ENCODE measurements around the gene NPY2R. TPM values are rescaled to one million over a fixed set of nuclear protein-coding genes. Genes with fewer than 3 reads are reported as not detected.

NPY2R gene
- total RNA-seq, 1 donor from 2014 or later: not detected

GRCh38 chr4:155234206-155234605 lies 25.8 kb downstream of the NPY2R start:
- H3K4me1 Mint-ChIP-seq: no peaks in the 10 kb centered on the region
- H3K4me3 Mint-ChIP-seq: no peak overlapping the region
- H3K27ac Mint-ChIP-seq (ENCODE audit: unreplicated experiment): no peak overlapping the region
- DNase-seq (ENCODE audit: low read depth, low spot score): no peak
- no peaks in the 10 kb centered on the region for H3K9me3 Mint-ChIP-seq
- H3K27me3 Mint-ChIP-seq (ENCODE audit: low read depth): no peaks in the 10 kb centered on the region
- no peak for TF ChIP-seq CTCF (conservative IDR thresholded peaks at IDR 0.05)
- H3K36me3 Mint-ChIP-seq (ENCODE audit: low read depth): no peaks in the 10 kb centered on the region

DNA sequence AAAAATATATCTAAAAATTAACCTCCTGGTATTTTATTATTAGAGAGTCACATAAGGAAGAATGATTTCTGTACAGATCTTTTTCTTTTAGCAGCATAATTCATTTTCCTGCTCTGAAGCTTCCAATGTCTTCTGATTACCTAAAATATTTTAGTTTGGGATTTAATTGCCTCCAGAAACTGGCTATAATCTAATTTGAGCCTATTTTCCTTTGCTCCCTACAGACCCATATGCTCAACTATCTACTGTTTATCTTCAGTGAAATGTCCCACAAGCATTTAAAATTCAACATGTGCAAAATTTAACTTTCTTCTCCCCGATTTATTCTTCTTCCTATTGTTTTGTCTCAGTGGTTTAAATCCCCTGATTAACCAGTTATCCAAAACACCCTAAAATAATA lies 29.1 kb downstream of the NPY2R start:
- peaks cover 5% of the 10 kb centered on the region for H3K9me3 Mint-ChIP-seq
- no peak for TF ChIP-seq CTCF (conservative IDR thresholded peaks at IDR 0.05)
- H3K4me3 Mint-ChIP-seq: no peak overlapping the region
- H3K27me3 Mint-ChIP-seq (ENCODE audit: low read depth): no peaks in the 10 kb centered on the region
- DNase-seq (ENCODE audit: low read depth, low spot score): no peak
- no peaks in the 10 kb centered on the region for H3K4me1 Mint-ChIP-seq
- no peaks in the 10 kb centered on the region for H3K36me3 Mint-ChIP-seq (ENCODE audit: low read depth)
- H3K27ac Mint-ChIP-seq (ENCODE audit: unreplicated experiment): no peak overlapping the region

DNA sequence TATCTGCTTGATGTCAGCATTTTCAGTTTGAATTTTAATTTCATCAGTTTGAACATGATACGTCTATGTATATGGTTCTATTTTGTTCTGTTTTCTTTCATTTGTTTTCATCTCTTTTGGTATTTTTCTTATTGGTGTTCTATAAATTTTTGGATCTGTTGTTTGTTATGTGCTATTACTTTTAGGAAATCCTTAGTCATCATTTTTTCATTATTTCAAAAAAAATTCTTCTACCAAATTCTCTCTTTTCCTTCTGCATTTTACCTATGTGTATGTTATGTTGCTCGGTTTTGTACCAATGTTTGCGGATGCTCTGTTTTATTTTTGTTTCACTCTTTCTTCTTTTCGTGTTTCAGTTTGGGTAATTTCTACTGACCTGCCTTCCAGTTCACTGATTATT lies 32.8 kb downstream of the NPY2R start:
- Mint-ChIP-seq H3K4me1 (no peaks in the 10 kb centered on the region), H3K4me3 (no peak overlapping the region), H3K36me3 (ENCODE audit: low read depth) (no peaks in the 10 kb centered on the region), H3K27me3 (ENCODE audit: low read depth) (peaks cover 2% of the 10 kb centered on the region), H3K9me3 (peaks cover 5% of the 10 kb centered on the region), H3K27ac (ENCODE audit: unreplicated experiment) (no peak overlapping the region)
- no peak for DNase-seq (ENCODE audit: low read depth, low spot score)
- TF ChIP-seq CTCF (conservative IDR thresholded peaks at IDR 0.05): no peak

DNA sequence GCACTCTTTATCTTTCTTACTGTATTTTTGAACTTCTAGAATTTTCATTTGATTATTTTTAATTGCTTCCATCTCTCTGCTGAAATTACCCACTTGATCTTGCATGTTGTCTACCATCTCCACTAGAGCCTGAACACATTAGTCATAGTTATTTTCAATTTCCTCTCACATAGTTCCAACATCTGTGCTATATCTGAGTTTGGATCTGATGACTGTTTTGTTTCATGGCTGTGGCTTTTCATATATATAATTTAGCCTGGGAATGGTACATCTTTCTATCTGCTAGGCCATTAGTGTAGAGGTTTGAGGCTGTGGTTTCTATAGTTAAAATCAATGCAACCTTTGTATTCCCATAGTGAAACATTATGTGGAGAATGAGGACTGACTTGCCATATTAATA lies 33.2 kb downstream of the NPY2R start:
- no peak for TF ChIP-seq CTCF (conservative IDR thresholded peaks at IDR 0.05)
- H3K4me1 Mint-ChIP-seq: no peaks in the 10 kb centered on the region
- peaks cover 2% of the 10 kb centered on the region for H3K27me3 Mint-ChIP-seq (ENCODE audit: low read depth)
- H3K36me3 Mint-ChIP-seq (ENCODE audit: low read depth): no peaks in the 10 kb centered on the region
- H3K9me3 Mint-ChIP-seq: peaks cover 5% of the 10 kb centered on the region
- no peak for DNase-seq (ENCODE audit: low read depth, low spot score)
- H3K4me3 Mint-ChIP-seq: no peak overlapping the region
- no peak overlapping the region for H3K27ac Mint-ChIP-seq (ENCODE audit: unreplicated experiment)

- H3K36me3 Mint-ChIP-seq (ENCODE audit: low read depth): no peaks in the 10 kb centered on the region
- TF ChIP-seq CTCF (conservative IDR thresholded peaks at IDR 0.05): no peak
- DNase-seq (ENCODE audit: low read depth, low spot score): no peak
- H3K9me3 Mint-ChIP-seq: peaks cover 5% of the 10 kb centered on the region
- H3K27ac Mint-ChIP-seq (ENCODE audit: unreplicated experiment): no peak overlapping the region
- no peak overlapping the region for H3K4me3 Mint-ChIP-seq
- peaks cover 2% of the 10 kb centered on the region for H3K27me3 Mint-ChIP-seq (ENCODE audit: low read depth)
- H3K4me1 Mint-ChIP-seq: peaks cover 13% of the 10 kb centered on the region
Observed at GRCh38 chr4:155245105-155245504, 36.7 kb downstream of the NPY2R start.

Data from neural crest cell (in vitro differentiated cells).